NCI-H510A treated with DMSO at 0.1 percent for 48 hours (cell line): ENCODE data around the gene PILRA.
"Not testable (repeated sequence)": the region's sequence is repeated elsewhere in the genome, so short reads cannot be mapped to it uniquely, and the experiment has no call there.

Experiments
- DNase-seq: peaks from one replicate; lab custom pipeline; 2025; lab: John Stamatoyannopoulos, UW

The PILRA gene

GRCh38 chr7:100434297-100435144 lies 61.2 kb downstream of the PILRA start:
- DNase-seq: peak; percentile 6

DNA sequence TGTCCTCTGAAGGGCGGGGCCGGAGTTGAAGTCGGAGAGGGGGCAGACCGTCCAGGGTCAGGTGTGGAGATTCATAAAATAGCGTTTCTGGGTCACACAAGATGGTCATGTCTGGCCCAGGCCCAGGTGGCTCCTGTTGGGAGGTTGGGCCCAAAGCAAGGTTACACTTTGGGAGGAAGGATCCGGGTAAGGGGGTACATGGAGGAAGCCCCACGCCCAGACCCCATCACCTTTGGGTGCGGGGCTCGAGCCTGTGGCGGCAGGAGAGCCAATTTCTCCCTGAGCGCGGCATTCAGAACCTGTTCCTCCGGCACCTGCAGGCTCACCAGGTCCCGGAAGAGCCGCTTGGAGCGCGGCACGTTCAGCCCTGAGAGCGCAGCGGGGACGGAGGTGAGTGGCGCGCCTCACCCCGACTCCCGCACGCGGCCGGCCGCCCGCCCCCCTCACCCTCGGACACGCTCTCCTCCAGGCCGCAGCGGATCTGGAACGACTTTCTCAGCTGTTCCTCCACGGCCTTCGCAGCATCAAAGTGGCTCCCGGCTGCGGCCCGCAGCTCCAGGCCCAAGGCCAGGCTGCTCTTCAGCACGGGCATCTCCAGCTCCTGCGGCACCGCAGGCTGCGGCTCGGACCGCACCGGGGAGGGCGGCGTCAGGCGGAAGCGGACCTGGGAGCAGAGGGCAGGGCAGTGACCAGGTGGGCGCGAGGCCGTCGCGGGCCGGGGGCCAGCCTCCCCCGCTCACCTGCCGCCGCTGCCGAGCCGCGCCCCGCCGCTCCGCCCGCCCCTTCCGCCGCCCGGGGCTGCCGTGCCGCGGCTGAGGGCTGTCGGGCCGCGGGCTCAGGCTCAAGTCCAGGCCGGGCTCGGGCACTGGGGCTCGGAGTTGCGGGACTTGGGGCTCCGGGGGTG lies 62.4 kb downstream of the PILRA start:
- DNase-seq: no peak

DNA sequence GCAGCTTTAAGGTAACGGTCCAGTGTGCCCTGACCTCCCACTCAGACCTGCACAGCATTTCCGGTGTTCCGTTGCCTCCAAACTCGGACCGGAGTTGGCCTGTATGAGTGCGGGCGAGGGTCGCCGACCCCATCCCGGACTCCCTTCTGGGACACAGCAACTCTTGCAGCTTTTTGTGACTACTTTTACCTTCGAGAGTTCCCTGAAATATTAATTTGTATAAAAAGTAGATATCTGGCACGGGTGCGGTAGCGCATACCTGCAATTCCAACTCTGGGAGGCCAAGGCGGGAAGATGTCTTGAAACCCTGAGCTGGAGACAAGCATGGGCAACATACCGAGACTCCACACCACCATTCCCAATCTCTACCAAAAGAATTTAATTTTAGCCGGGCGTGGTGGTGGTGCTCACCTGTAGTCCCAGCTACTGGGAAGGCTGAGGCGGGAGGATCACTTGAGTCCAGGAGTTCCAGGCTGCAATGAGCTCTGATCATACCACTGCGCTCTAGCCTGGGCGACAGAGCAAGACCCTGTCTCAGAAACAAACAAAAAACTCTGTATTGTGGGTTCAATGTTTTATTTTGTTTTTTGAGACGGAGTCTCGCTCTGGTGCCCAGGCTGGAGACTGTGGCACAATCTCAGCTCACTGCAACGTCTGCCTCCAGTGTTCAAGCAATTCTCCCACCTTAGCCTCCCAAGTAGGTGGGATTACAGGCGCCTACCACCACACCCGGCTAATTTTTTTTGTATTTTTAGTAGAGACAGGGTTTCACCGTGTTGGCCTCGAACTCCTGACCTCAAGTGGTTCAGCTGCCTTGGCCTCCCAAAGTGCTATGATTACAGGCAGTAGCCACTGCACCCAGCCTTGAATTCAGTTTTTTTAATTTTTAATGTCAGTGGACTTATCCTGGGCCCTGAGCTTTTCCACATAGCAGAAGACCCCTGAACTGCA lies 64.1 kb downstream of the PILRA start:
- no peak for DNase-seq

DNA sequence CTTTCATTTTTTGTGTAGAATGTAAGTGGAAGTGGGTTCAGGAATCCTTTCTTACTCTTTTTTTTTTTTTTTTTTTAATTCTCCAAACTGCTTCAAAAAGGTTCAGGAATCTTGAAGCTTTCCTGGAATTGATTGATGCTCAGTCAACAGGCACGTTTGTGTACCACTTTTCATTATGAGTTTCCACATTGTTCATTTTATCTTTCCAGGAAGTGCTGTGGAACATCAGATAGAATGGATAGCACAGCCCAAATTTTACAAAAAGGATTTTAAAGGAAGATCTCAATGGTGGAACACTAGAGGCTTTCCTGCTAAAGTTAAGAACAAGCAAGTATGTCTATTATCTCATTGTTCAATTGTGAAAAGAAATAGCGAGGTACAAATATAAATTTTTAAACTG lies 64.9 kb downstream of the PILRA start:
- DNase-seq: no peak

GRCh38 chr7:100438731-100439130 lies 65.4 kb downstream of the PILRA start:
- not testable (repeated sequence) for DNase-seq

DNA sequence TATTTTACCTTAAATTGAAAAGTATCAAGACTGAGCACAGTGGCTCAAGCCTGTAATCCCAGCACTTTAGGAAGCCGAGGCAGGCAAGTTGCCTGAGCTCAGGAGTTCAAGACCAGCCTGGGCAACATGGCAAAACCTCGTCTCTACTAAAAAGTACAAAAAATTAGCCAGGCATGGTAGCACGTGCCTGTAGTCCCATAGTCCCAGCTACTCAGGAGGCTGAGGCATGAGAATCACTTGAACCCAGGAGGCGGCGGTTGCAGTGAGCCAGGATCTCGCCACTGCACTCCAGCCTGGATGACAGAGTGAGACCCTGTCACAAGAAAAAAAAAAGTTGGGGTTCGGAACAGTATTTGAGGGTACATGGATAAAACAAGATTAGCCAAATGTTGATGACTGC lies 66.0 kb downstream of the PILRA start:
- not testable (repeated sequence) for DNase-seq

- DNase-seq: no peak
Measured at GRCh38 chr7:100441641-100442535, 68.6 kb downstream of the PILRA start.

DNA sequence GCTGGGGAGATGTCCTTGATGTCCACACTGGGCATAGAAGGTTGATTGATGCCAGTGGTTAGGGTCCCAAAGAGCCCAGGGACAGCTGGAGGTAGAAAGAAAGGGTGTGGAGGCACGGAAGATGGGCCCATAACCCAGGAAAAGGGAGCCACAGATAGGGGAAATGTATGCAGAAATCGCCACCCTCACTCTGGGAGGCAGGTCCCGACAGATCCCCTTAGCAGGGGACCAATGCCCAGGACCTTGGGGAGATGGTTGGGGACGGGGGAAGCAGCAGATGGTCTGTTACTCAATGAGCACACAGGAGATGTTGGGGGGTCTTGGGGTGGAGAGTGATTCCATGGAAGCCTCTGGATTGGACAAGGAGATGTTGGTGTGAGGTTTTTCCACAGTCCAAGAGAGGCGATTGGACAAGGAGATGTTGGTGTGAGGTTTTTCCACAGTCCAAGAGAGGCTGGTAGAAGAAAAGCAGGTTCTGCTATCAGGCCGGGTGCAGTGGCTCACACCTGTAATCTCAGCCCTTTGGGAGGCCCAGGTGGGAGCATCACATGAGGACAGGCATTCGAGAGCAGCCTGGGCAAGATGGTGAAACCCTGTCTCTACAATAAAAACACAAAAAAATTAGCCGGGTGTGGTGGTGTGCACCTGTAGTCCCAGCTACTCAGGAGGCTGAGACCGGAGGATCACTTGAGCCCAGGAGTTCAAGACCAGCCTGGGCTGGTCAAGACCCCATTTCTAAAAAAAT lies 70.0 kb downstream of the PILRA start:
- DNase-seq: no peak

GRCh38 chr7:100444311-100445278 lies 71.3 kb downstream of the PILRA start:
- DNase-seq: no peak

GRCh38 chr7:100446040-100446439 lies 72.8 kb downstream of the PILRA start:
- DNase-seq: no peak

DNA sequence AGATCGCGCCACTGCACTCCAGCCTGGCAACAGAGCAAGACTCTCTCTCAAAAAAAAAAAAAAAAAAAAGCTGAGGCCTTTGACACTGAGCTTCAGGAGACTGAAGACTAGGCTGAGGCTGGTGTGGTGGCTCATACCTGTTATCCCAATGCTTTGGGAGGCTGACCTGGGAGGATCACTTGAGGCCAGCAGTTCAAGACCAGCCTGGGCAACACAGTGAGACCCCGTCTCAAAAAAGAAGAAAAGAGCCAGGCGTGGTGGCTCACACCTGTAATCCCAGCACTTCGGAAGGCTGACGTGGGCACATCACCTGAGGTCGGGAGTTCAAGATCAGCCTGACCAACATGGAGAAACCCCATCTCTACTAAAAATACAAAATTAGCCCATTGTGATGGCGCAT lies 74.1 kb downstream of the PILRA start:
- not testable (repeated sequence) for DNase-seq

GRCh38 chr7:100449190-100449795 lies 76.0 kb downstream of the PILRA start:
- no peak for DNase-seq
